Caki2 (cell line): ENCODE results near the gene ATRX. TPM values are rescaled to one million over a fixed set of nuclear protein-coding genes. Genes with fewer than 3 reads are reported as not detected.
"Not testable (repeated sequence)": the region's sequence is repeated elsewhere in the genome, so short reads cannot be mapped to it uniquely, and the experiment has no call there.

Experiments
- DNase-seq: peaks from one replicate; pipeline ENCODE4 v3.0.0-alpha.2; 2015; ENCODE audit warnings: low read depth
- in situ Hi-C: cut with HindIII; loops from 2 replicates; pipeline ENCODE4 v1.10.0; 2016; ENCODE audit warnings: low sequenced_read_pairs, low pct_unique_long_range_greater_than_20kb, mixed read lengths
- total RNA-seq: library from RNA; depleted of rRNA; stranded (reverse); fragments of >200 nt; shearing (Covaris generic); gene quantifications from 2 replicates; pipeline ENCODE4 v1.2.3, GENCODE V29; 2014; ENCODE audit warnings: low replicate concordance

The ATRX gene
- total RNA-seq, 1 experiment from 2014 or later = 9.4 TPM

- no peak for DNase-seq
- in situ Hi-C loops = no loop called here
Measured at GRCh38 chrX:77742788-77743476, 43.1 kb downstream of the ATRX start.

GRCh38 chrX:77740376-77740905 is 45.6 kb downstream of the ATRX start:
- DNase-seq = no peak
- in situ Hi-C loops = no loop called here

- in situ Hi-C loops = no loop called here
- DNase-seq = no peak
Measured at GRCh38 chrX:77733342-77733741, 52.7 kb downstream of the ATRX start.

DNA sequence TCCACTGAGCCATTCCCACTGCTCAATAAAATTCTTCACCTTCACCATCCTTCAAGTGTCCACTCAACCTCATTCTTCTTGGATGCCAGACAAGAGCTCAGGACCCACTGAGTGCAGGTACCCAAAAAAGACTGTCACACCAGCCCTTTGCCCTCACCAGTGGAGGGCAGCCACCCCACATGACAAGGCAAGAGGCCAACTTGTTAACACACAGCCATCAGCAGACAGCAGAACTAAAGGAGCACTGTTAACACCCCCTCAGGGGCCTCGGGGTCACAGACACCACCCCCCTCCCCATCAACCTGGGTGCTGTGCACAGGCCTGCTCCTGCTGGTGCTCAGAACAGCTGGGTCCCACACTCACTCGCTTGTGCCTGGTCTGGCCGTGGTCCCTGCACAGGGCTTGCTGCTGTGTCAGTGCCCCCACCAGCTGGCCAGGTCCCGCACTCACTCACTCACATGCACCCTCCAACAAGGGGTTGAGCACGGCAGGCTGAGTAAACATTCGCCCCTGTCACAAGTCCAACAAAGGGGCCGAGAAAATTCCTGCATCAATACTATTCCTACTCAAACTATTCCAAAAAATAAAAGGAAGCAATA is 54.1 kb downstream of the ATRX start:
- in situ Hi-C loops = no loop called here
- DNase-seq = no peak

GRCh38 chrX:77726095-77726494 is 59.9 kb downstream of the ATRX start:
- in situ Hi-C loops, DNase-seq: not testable (repeated sequence)

DNA sequence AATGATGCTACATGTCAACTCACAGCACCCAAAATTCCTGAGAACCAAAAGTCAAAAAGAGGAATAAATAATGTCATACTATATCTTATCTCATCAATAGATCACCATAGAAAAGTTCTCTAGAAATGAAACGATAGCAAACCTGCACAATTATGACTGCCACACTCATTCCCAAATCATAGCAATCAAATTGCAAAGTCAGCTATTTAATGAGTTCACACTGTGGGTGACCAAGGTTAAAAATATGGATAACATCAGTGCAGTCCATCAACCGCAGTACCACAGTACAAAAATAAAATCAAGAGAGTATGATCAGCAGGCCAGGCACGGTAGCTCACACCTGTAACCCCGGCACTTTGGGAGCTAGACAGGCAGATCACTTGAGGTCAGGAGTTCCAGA is 62.3 kb downstream of the ATRX start:
- in situ Hi-C loops = no loop called here
- no peak for DNase-seq

- in situ Hi-C loops = no loop called here
- no peak for DNase-seq
Measured at GRCh38 chrX:77719388-77719787, 66.6 kb downstream of the ATRX start.

GRCh38 chrX:77704881-77705280 is 81.1 kb downstream of the ATRX start:
- DNase-seq = no peak
- in situ Hi-C loops = no loop called here

- in situ Hi-C loops = no loop called here
- DNase-seq = no peak
Measured at GRCh38 chrX:77698242-77698641, 87.8 kb downstream of the ATRX start.

- in situ Hi-C loops = no loop called here
- DNase-seq = no peak
Measured at GRCh38 chrX:77694491-77694890, 91.5 kb downstream of the ATRX start.

- DNase-seq = no peak
- in situ Hi-C loops = no loop called here
Measured at GRCh38 chrX:77693594-77693993, 92.4 kb downstream of the ATRX start.

DNA sequence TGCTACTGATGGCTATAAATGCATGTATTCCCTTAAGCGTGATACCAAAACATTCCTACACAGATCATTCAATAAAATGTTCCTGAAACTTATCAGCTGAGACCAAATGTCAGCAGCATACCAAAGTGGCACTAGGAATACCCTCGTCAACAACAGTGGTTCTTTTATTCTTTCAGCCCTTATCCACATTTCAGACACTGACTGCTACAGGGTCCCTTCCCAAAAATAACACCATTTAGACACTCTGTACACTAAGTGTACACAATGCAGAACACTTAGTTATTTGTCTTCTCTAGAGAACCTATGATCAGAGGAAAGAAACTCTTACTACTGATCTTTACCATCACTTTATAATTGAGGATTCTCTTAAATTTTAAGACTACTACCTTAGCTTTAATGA is 94.1 kb downstream of the ATRX start:
- DNase-seq = no peak
- in situ Hi-C loops = no loop called here

- no peak for DNase-seq
- in situ Hi-C loops = no loop called here
Measured at GRCh38 chrX:77689376-77689775, 96.6 kb downstream of the ATRX start.

- in situ Hi-C loops, DNase-seq: not testable (repeated sequence)
Measured at GRCh38 chrX:77685683-77686082, 100.3 kb downstream of the ATRX start.

GRCh38 chrX:77679144-77679543 is 106.9 kb downstream of the ATRX start:
- in situ Hi-C loops = no loop called here
- DNase-seq = no peak

GRCh38 chrX:77675986-77676385 is 110.0 kb downstream of the ATRX start:
- in situ Hi-C loops = no loop called here

DNA sequence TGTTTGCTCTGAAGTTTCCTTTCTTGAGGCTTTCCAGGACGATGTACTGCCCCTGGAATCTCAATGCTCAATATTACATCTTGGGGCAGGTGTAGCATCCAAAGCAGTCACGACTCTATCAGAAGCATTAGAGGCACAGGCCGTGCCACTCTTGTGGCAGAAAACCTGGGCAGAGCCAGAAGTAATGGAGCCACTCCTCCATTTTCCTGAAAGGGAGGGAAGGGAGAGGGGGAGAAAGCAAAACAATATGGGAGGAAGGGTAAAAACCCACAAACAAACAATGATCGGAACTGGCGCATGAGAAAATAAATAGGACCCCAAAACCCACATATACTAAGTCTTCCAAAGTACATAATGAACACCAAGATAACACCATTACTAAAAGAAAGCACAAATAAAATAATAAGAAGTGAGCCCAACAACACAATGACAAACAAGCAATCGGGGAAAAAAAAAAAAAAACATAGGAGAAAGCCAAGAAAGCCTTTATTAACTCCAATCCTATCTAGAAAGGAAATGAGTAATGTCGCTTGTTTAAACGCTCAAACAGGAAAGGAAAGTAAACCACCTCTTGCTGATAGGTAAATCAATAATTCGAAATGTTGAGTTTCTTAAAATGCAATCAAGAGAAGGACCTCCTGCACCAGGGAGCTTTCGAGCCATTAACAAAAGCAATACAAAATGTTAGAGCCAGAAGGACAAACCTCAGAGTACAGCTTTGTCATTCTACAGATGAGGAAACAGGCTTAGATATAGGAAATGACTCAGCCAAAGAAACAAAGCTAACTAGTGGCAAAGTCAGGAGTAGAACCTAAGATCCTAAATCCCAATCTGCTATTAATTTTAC is 117.4 kb downstream of the ATRX start:
- in situ Hi-C loops = no loop called here
- DNase-seq = peak; percentile 25

More at GRCh38 chrX:77675986-77676385, 110.0 kb downstream of the ATRX start:
- no peak for DNase-seq

DNA sequence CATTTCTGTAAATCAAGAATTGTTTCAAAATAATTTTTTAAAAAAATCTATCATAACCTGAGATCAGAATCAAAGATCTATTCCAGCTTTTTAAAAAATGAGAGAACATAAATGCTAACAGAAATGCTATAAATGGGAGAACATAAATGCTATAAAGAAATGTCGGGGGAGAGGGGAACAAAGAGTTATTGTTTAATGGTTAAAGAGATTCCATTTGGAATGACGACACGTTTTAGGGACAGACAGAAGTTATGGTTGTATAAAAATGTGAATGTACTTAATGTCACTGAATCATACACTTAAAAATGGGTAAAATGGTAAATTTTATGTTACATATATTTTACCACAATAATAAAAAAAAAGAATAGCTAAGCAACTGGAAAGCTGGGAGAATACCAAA is 127.1 kb downstream of the ATRX start:
- DNase-seq = no peak
- in situ Hi-C loops = no loop called here

DNA sequence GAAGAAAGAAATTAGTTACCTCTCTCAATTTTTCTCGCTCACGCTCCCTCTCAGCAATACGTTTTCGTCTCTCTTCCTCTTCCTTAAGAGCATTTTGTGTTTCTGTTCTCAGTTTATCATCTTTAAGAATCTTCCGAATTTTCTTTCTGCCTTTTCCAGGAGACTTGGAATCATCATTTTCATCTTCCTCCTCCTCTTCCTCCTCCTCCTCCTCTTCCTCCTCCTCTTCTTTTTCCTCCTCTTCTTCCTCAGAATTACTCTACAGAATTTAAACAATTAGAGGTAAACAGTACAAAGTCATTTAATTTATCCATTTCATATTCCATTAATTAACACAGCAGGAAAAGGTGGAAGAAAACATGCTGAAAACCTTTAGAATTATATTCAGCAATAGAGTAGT is 133.9 kb downstream of the ATRX start:
- no peak for DNase-seq
- in situ Hi-C loops = no loop called here
